Measurements from ENCODE around the gene FLYWCH1.

DNA sequence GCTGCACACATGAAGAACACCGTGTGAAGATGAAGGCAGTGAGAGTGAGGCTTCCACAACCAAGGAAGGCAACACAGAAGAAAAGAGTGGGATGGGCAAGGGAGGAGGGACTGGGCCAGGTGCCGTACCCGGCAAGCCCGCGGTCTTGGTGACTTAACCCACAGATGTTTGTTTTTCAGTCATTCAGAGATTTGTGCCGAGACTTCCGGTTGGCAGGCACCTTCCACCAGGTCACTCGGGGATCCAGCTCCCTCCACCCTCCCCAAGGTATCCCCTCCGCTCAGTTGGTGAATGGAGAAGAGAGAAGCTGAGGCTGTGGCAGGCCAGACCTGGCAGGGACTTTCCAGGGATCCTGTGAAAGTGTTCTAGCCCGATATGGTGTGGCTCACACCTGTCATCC is 47.5 kb downstream of the FLYWCH1 start:
- TF ChIP-seq, protein P1, sequence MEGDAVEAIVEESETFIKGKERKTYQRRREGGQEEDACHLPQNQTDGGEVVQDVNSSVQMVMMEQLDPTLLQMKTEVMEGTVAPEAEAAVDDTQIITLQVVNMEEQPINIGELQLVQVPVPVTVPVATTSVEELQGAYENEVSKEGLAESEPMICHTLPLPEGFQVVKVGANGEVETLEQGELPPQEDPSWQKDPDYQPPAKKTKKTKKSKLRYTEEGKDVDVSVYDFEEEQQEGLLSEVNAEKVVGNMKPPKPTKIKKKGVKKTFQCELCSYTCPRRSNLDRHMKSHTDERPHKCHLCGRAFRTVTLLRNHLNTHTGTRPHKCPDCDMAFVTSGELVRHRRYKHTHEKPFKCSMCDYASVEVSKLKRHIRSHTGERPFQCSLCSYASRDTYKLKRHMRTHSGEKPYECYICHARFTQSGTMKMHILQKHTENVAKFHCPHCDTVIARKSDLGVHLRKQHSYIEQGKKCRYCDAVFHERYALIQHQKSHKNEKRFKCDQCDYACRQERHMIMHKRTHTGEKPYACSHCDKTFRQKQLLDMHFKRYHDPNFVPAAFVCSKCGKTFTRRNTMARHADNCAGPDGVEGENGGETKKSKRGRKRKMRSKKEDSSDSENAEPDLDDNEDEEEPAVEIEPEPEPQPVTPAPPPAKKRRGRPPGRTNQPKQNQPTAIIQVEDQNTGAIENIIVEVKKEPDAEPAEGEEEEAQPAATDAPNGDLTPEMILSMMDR (IDR thresholded peaks at IDR 0.05): no peak
- no peak for TF ChIP-seq EZH2phosphoT487 (IDR thresholded peaks at IDR 0.05)
- TF ChIP-seq EZH2 (IDR thresholded peaks at IDR 0.05): no peak
